DMS79 (cell line): ENCODE results near the gene MTCP1.

Experiments used
- DNase-seq: peaks from one replicate; lab custom pipeline; 2025; lab: John Stamatoyannopoulos, UW

The MTCP1 gene

GRCh38 chrX:155070975-155071693 is at the start of gene MTCP1, which contains the start of the genes BRCC3 and CMC4:
Gene MTCP1, minus strand, starts transcription at chrX:155071136. Its CDS starts 5,126 bp downstream, at chrX:155066010.
Gene BRCC3, plus strand, starts transcription at chrX:155071508. Its CDS starts 20 bp downstream, at chrX:155071528.
Gene CMC4, minus strand, starts transcription at chrX:155071136. Its CDS starts 7,113 bp downstream, at chrX:155064023.
- peak; percentile 60 for DNase-seq

DNA sequence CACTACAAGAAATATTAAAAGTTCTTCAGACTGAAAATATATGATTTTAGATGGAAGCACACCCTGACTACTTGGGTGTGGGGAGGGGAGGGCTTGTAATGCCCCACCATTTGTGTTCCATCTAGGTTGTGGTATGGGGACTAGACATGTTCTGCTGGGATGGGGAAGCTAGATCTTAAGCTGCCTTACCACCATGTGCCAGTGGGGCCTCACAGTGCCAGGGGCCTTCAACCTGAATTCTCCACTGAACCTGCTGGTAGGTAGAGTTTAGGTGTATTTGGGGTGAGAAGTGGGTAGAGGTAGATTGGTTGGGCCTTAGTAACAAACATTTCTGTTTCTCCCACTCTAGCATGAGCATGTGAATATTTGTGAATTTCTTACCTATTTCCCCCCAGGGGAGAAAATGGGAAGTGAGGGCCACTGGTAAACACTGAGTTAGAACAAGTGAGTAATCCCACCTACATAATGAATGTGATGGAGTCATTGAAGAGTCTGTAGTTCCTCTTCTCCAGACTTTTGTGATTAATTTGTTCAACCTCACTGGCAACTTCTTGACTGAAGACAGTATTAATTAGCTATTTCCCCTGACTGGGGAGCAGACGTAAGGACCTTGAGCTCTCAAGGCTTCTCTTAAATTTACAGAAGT is 44.4 kb upstream of the MTCP1 start:
- DNase-seq = no peak

GRCh38 chrX:155113097-155113496 is 42.2 kb upstream of the MTCP1 start:
- DNase-seq = no peak

DNA sequence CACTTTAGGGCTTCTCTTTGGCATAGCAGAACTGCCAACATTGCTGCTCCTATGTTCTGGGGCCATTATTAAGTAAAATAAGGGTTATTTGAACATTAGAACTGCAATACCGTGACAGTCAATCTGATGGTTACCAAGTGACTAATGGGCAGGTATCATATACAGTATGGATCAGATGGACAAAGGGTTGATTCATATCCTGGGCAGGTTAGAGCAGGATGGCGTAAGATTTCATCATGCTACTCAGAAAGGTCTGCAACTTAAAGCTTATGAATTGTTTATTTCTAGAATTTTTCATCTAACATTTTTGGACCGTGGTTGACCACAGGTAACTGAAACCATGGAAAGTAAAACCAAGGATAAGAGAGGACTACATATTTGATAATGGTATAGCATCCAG is 41.2 kb upstream of the MTCP1 start:
- no peak for DNase-seq

GRCh38 chrX:155108427-155108826 is 37.5 kb upstream of the MTCP1 start:
- no peak for DNase-seq

DNA sequence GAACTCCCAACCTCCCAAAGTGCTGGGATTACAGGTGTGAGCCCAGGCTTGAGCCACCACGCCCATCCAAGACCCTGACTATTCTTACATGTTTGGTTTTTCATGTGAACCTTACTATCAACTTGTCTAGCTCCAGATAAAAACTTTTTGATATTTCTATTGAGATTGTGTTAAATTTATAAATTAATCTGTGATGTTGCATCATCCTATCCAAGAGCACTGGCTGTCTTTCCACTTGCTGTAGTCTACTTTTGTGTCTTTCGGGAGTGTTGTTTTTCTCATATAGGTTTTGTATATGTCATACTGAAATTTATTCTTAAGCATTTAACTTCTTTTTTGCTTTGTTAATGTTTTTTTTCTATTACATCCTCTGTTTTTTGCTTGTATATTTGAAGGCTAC is 35.0 kb upstream of the MTCP1 start:
- DNase-seq = no peak

DNA sequence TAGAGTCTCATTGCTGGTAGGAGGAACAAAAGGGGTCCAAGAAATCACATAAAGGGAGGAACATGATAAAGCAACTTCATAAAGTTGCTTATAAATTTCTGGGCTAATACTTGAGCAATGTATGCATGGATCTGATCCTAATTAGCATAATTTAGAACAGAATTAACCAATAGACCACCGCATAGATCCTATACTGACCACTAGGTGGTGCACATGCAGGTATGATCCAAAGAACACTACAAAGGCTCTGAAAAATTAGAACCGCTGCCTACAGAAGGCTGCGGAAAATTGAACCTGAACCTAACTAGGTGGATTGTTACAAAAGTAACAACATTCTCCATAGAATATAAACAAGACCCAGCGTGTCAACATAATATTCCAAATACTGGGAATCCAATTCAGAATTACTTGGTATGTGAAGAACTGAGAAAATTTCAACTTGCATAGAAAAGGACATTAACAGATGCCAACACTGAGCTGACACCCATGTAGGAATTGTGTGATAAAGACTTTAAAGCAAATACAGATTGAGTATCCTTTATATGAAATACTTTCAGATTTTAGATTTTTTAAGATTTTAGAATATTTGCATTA is 23.6 kb upstream of the MTCP1 start:
- no peak for DNase-seq

DNA sequence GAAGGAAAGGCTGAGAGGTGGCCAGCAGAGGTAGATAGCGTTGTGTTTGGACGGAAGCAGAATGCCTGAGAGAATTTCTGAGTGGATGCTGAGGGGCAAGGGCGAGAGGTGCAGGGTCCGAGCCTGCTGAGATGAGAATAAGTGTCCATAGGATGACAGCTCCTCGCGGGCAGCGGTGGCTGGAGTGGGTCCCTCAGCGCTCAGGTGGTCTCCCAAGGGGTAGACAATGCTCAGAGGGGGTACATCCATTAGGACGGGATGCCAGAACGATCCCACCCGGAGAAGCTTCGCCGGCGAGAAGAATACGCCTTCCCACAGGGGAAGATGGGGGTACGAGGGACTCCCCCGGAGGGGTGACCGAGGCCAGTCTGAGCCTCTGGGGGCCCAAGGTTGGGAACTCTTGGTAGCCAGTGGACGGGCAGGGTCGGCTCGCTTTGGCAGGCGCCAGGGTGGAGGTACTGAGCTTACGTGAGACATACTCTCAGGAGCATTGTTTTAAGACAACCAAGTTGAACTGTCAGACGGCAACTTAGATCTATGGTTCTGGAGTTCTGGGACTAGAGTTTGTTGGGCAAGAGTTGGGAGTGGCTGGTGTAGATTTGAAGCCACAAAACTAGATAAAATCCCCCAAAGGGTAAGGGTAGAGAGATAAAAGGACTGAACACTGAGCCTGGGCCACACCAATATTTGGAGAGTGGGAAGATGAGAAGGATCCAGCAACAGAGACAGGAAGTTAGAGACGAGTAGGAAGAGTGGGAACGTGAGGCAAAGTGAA is 16.2 kb upstream of the MTCP1 start:
- DNase-seq = no peak

- DNase-seq = no peak
Observed at GRCh38 chrX:155086202-155086840, 15.4 kb upstream of the MTCP1 start.

- DNase-seq = no peak
Observed at GRCh38 chrX:155071694-155072280, 851 bp upstream of the MTCP1 start.

- DNase-seq = no peak
Observed at GRCh38 chrX:155070663-155070974, 317 bp downstream of the MTCP1 start.

GRCh38 chrX:155070038-155070437 is 898 bp downstream of the MTCP1 start:
- no peak for DNase-seq

GRCh38 chrX:155069414-155069813 is 1.5 kb downstream of the MTCP1 start:
- DNase-seq = no peak

GRCh38 chrX:155068165-155068564 is 2.8 kb downstream of the MTCP1 start:
- DNase-seq = no peak

GRCh38 chrX:155065035-155065734 is 5.8 kb downstream of the MTCP1 start:
- no peak for DNase-seq

GRCh38 chrX:155061760-155062159 is 9.2 kb downstream of the MTCP1 start:
- no peak for DNase-seq

DNA sequence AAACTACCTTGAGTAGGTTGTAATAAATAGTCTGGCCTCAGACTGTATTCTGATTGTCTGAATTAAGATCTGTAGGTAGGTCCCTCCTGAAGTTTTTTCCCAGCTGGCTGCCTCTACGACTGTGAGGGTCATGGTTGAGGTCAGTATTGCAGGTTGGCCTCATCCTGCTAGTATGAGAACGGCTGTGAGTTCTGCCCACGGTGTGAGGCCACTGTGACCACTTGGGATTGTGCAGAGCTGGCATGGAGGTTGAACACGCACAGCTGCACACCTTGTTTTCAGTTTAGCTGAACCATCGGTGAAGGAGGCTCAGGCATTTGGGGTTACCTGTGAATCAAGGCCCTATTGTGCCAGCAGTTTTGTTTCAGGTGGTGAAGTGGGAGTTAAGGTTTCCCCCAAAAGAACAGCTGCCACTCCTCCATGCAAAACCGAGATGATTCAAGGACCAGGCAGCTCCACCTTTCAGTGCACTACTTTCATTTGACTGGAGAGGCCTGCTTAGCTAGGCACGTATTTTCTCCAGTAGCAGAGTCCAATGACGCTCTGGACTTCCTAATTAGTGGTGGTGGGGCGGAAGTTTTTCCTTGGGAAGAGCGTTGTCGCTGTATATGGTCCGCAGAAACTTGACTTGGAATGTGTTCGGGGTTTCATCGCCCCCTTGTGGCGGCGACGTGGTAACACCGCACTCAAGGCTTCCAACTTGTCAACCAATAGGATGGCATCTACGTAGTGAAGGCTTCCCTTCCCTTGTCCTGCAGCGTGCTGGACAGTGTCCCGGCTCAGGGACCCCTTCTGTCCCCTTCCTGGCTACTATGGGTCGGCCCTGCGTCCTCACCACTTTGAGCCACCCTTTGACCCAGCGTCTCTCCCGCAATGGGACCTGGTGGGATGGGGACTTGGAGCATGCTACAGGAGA is 13.8 kb downstream of the MTCP1 start:
- no peak for DNase-seq

DNA sequence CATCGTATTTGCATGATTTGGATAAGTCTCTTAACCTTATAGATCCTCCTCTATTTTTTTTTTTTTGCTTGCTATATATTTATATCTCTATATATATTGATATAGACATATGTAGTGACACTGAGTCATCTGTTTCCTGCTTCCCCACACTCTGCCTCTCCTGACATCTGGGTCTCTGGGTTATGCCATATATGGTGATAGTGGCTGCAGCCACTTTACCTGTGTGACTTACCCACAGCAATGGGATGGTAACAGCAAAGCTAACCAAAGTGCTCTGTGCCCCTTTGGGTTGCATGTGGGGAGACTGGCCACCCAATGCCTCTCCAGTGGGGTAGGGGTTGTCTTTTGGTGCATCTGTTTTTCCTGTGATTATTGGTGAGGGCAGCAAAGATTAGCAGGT is 14.5 kb downstream of the MTCP1 start:
- no peak for DNase-seq

- DNase-seq = no peak
Observed at GRCh38 chrX:155055494-155055893, 15.4 kb downstream of the MTCP1 start.

- no peak for DNase-seq
Observed at GRCh38 chrX:155054255-155054654, 16.7 kb downstream of the MTCP1 start.
